ENCODE results near the gene FUT6. TPM values are rescaled to one million over a fixed set of nuclear protein-coding genes. Genes with fewer than 3 reads are reported as not detected.
A peak's percentile ranks its signal among the peaks of the same experiment; 100 is the strongest.

FUT6 gene
- total RNA-seq, 1 donor = not detected

GRCh38 chr19:5792224-5792623 lies 47.3 kb downstream of the FUT6 start:
- no peak overlapping the region for H3K4me3 ChIP-seq (ENCODE audit: low read depth, low read length)
- DNase-seq (ENCODE audit: low read depth) = no peak
- no peak for TF ChIP-seq CTCF (IDR thresholded peaks at IDR 0.05; ENCODE audit: insufficient read depth, low read length)

- no peak for TF ChIP-seq CTCF (IDR thresholded peaks at IDR 0.05; ENCODE audit: insufficient read depth, low read length)
- H3K4me3 ChIP-seq (ENCODE audit: low read depth, low read length) = peak within 1 kb of the TSS; percentile 90
- DNase-seq (ENCODE audit: low read depth) = peak; percentile 98
These were observed 48.7 kb downstream of the FUT6 start, which contains the start of gene DUS3L for GRCh38 chr19:5790559-5791520. Gene DUS3L, minus strand, starts transcription at chr19:5791163. Its CDS starts 22 bp downstream, at chr19:5791141.

- DNase-seq (ENCODE audit: low read depth) = no peak
- H3K4me3 ChIP-seq (ENCODE audit: low read depth, low read length) = peak overlapping the region; percentile 90
- TF ChIP-seq CTCF (IDR thresholded peaks at IDR 0.05; ENCODE audit: insufficient read depth, low read length) = no peak
These were observed 49.5 kb downstream of the FUT6 start for GRCh38 chr19:5789886-5790558.

GRCh38 chr19:5789351-5789761 lies 50.1 kb downstream of the FUT6 start:
- DNase-seq (ENCODE audit: low read depth) = no peak
- no peak overlapping the region for H3K4me3 ChIP-seq (ENCODE audit: low read depth, low read length)
- no peak for TF ChIP-seq CTCF (IDR thresholded peaks at IDR 0.05; ENCODE audit: insufficient read depth, low read length)

- H3K4me3 ChIP-seq (ENCODE audit: low read depth, low read length) = no peak overlapping the region
- no peak for DNase-seq (ENCODE audit: low read depth)
- no peak for TF ChIP-seq CTCF (IDR thresholded peaks at IDR 0.05; ENCODE audit: insufficient read depth, low read length)
These were observed 51.1 kb downstream of the FUT6 start for GRCh38 chr19:5788422-5788821.

GRCh38 chr19:5787409-5788182 lies 51.9 kb downstream of the FUT6 start:
- TF ChIP-seq CTCF (IDR thresholded peaks at IDR 0.05; ENCODE audit: insufficient read depth, low read length) = no peak
- no peak for DNase-seq (ENCODE audit: low read depth)
- H3K4me3 ChIP-seq (ENCODE audit: low read depth, low read length) = no peak overlapping the region

Data from fibroblast of the aortic adventitia (primary cell).